A673 (cell line): Measurements from ENCODE around the gene KEL.

Experiments
- EZH2 ChIP-seq: fragments of 200-600 bp; sonication (generic); IDR thresholded peaks from 2 replicates; pipeline ENCODE4 v1.6.1; 2017; ENCODE audit warnings: borderline replicate concordance, low read depth, mild to moderate bottlenecking, mixed read lengths, antibody characterized with exemption, low read length; ENCODE audit not compliant: poor library complexity, severe bottlenecking
- TF ChIP-seq, protein P1 (sequence below): fragments of 300-800, 200-600 bp; sonication (generic); conservative IDR thresholded peaks from 2 replicates; pipeline ENCODE4 v1.5.1; 2017; ENCODE audit warnings: low read depth, mild to moderate bottlenecking, antibody characterized with exemption, low read length, moderate library complexity, mixed read lengths

DNA sequence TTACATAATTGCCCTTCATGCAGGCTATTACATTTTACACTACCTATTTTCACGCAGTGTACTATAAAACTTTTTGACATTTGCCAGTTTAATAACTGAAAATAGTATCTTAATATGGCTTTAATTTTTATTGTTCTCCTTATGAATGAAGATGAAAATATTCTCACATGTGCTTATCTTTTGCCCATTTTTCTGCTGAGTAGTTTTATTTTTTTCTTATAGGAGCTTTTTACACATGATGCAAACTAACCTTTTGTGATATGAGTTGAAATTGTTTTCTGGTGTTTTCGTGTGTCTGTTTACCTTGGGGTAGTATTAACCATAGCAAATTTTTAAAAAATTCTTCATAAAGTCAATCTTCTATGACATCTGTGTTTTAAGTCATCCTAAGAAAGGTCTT, 38.5 kb upstream of the KEL start:
- TF ChIP-seq, protein P1, sequence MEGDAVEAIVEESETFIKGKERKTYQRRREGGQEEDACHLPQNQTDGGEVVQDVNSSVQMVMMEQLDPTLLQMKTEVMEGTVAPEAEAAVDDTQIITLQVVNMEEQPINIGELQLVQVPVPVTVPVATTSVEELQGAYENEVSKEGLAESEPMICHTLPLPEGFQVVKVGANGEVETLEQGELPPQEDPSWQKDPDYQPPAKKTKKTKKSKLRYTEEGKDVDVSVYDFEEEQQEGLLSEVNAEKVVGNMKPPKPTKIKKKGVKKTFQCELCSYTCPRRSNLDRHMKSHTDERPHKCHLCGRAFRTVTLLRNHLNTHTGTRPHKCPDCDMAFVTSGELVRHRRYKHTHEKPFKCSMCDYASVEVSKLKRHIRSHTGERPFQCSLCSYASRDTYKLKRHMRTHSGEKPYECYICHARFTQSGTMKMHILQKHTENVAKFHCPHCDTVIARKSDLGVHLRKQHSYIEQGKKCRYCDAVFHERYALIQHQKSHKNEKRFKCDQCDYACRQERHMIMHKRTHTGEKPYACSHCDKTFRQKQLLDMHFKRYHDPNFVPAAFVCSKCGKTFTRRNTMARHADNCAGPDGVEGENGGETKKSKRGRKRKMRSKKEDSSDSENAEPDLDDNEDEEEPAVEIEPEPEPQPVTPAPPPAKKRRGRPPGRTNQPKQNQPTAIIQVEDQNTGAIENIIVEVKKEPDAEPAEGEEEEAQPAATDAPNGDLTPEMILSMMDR = no peak
- TF ChIP-seq EZH2 = no peak
